Chondrocyte (in vitro differentiated cells): ENCODE measurements around the gene PTPRB. TPM values are rescaled to one million over a fixed set of nuclear protein-coding genes. Genes with fewer than 3 reads are reported as not detected.

Experiments used
- DNase-seq: peaks from one replicate; pipeline ENCODE4 v3.0.0; 2021; ENCODE audit warnings: mixed read lengths, low spot score
- H3K27ac Mint-ChIP-seq: one replicate; pipeline ENCODE4 v1.8.0; 2021; ENCODE audit warnings: mild to moderate bottlenecking, moderate library complexity, mixed read lengths; ENCODE audit not compliant: unreplicated experiment
- H3K27me3 Mint-ChIP-seq: 2 replicates; pipeline ENCODE4 v1.8.0; 2021; ENCODE audit warnings: low read depth, mixed read lengths
- H3K36me3 Mint-ChIP-seq: 2 replicates; pipeline ENCODE4 v1.8.0; 2021; ENCODE audit warnings: low read depth, mixed read lengths
- H3K4me1 Mint-ChIP-seq: 2 replicates; pipeline ENCODE4 v1.8.0; 2021; ENCODE audit warnings: low read depth, mild to moderate bottlenecking, mixed read lengths
- H3K4me3 Mint-ChIP-seq: one replicate; pipeline ENCODE4 v1.8.0; 2021; ENCODE audit warnings: mild to moderate bottlenecking, moderate library complexity, mixed read lengths; ENCODE audit not compliant: unreplicated experiment
- H3K9me3 Mint-ChIP-seq: 2 replicates; pipeline ENCODE4 v1.8.0; 2021; ENCODE audit warnings: low read depth, mixed read lengths
- long read RNA-seq: library from polyadenylated mRNA; stranded (forward); transcript quantifications from one replicate; pipeline ENCODE4 v2.0.0, GENCODE V29; 2021
- total RNA-seq: library from RNA; stranded (reverse); gene quantifications from 3 replicates; pipeline ENCODE4 v1.2.1, GENCODE V29; 2021
- TF ChIP-seq, protein P1 (sequence below): fragments of 200-600 bp; sonication (generic); IDR thresholded peaks from 2 replicates; pipeline ENCODE4 v1.5.0; 2021; ENCODE audit warnings: antibody characterized with exemption, mild to moderate bottlenecking, moderate library complexity

Gene PTPRB
- 0.21 to 0.37 TPM (median 0.29 TPM) in 3 replicates for total RNA-seq
- long read RNA-seq: 0 reads

DNA sequence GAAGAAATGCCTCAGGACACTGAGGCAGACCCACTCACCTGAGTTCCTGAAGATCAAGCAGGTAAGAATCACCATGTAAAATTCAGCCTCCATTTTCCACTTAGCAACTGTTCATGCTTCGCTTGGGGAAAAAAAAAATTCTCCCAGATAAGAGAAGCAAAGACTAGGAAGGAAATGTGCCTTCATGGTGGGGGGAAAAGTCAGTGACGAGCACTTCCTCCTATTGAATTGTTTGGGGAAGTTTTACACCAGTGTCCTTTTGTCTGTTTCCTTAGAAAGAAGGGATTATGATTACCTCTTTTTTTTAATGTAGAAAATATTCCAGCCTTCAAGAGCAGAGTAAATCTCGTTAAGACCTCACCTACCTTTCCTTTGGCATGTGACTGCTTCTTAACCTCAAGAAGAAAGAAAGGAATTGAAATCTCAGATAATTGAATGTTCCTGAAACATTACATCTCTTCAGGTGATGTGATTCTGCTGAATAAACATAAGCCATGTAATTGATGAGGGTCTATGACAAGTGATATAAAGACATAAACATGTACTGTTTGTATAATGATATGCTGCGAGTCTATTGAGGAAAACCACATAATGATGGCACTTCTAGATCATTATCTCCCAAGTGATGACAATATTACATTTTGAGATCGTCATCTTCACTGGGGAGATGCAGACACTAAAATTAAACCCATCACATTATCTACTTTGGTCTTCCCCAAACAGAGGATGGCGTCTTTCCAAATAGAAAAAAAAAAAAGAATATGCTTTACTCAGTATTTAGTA is at the start of gene PTPRB:
PTPRB (minus strand) TSS at position 127 of the 783 bp plus-strand sequence; CDS start at position 93, 34 bp downstream.
- DNase-seq: no peak
- no peak within 1 kb of the TSS for H3K4me3 Mint-ChIP-seq
- no peaks in the 10 kb centered on the region for H3K36me3 Mint-ChIP-seq
- peaks cover 5% of the 10 kb centered on the region for H3K4me1 Mint-ChIP-seq
- no peaks in the 10 kb centered on the region for H3K9me3 Mint-ChIP-seq
- no peaks in the 10 kb centered on the region for H3K27me3 Mint-ChIP-seq
- H3K27ac Mint-ChIP-seq: no peak within 1 kb of the TSS
- TF ChIP-seq, protein P1, sequence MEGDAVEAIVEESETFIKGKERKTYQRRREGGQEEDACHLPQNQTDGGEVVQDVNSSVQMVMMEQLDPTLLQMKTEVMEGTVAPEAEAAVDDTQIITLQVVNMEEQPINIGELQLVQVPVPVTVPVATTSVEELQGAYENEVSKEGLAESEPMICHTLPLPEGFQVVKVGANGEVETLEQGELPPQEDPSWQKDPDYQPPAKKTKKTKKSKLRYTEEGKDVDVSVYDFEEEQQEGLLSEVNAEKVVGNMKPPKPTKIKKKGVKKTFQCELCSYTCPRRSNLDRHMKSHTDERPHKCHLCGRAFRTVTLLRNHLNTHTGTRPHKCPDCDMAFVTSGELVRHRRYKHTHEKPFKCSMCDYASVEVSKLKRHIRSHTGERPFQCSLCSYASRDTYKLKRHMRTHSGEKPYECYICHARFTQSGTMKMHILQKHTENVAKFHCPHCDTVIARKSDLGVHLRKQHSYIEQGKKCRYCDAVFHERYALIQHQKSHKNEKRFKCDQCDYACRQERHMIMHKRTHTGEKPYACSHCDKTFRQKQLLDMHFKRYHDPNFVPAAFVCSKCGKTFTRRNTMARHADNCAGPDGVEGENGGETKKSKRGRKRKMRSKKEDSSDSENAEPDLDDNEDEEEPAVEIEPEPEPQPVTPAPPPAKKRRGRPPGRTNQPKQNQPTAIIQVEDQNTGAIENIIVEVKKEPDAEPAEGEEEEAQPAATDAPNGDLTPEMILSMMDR: no peak

DNA sequence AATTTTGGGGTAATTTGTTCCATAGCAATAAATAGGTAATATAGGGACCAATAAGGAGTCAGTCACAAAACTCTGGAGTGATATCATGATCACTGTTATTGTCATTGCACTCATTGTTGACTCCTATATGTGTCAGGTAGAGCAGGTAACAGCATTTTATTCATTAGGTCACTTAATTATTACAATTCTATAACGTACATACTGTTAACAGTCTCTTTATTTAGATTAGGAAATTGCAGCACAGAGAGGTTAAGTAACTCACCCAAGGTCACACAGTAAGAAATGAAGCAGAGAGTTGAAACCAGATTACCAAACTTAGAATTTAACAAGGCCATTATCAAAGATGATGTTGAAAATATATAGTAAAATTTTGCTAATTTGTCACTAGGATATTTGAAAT is 49.7 kb upstream of the PTPRB start:
- Mint-ChIP-seq H3K36me3 (no peaks in the 10 kb centered on the region), H3K4me3 (no peak overlapping the region), H3K9me3 (no peaks in the 10 kb centered on the region), H3K27ac (no peak overlapping the region), H3K27me3 (no peaks in the 10 kb centered on the region), H3K4me1 (peaks cover 4% of the 10 kb centered on the region)
- DNase-seq: no peak
- TF ChIP-seq, protein P1: no peak

DNA sequence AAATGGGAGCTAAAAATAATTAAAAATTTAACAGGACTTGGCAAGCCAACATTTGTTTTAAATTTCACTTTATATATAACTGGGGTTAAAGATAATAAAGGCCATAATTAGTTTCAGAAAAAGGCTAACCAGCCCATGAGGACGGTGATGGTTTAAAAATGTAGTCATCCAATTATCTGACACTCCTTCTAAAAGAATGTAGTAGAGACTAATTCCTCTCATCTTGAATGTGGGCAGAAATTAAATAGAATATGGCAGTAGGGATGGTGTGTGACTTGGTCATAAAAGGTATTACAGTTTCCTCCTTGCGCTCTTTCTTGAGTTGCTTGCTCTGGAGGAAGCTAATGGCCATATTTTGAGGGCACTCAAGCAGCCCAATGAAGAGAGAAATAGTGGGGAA is 49.1 kb upstream of the PTPRB start:
- no peak for DNase-seq
- H3K27ac Mint-ChIP-seq: no peak overlapping the region
- no peaks in the 10 kb centered on the region for H3K9me3 Mint-ChIP-seq
- TF ChIP-seq, protein P1: no peak
- no peaks in the 10 kb centered on the region for H3K27me3 Mint-ChIP-seq
- H3K4me3 Mint-ChIP-seq: no peak overlapping the region
- peaks cover 2% of the 10 kb centered on the region for H3K4me1 Mint-ChIP-seq
- H3K36me3 Mint-ChIP-seq: no peaks in the 10 kb centered on the region

GRCh38 chr12:70683976-70684375 is 46.7 kb upstream of the PTPRB start:
- no peaks in the 10 kb centered on the region for H3K9me3 Mint-ChIP-seq
- no peaks in the 10 kb centered on the region for H3K4me1 Mint-ChIP-seq
- H3K27ac Mint-ChIP-seq: no peak overlapping the region
- H3K36me3 Mint-ChIP-seq: no peaks in the 10 kb centered on the region
- no peak for DNase-seq
- TF ChIP-seq, protein P1: no peak
- H3K4me3 Mint-ChIP-seq: no peak overlapping the region
- peaks cover 2% of the 10 kb centered on the region for H3K27me3 Mint-ChIP-seq

GRCh38 chr12:70671698-70672097 is 34.5 kb upstream of the PTPRB start:
- H3K27ac Mint-ChIP-seq: no peak overlapping the region
- H3K9me3 Mint-ChIP-seq: peaks cover 4% of the 10 kb centered on the region
- H3K36me3 Mint-ChIP-seq: peaks cover 2% of the 10 kb centered on the region
- no peaks in the 10 kb centered on the region for H3K4me1 Mint-ChIP-seq
- H3K27me3 Mint-ChIP-seq: peaks cover 6% of the 10 kb centered on the region
- no peak overlapping the region for H3K4me3 Mint-ChIP-seq
- TF ChIP-seq, protein P1: no peak
- no peak for DNase-seq
